ENCODE data around the gene YTHDF1.
A peak's percentile ranks its signal among the peaks of the same experiment; 100 is the strongest.
"Not testable (repeated sequence)": the region's sequence is repeated elsewhere in the genome, so short reads cannot be mapped to it uniquely, and the experiment has no call there.

The YTHDF1 gene

GRCh38 chr20:63226042-63226943, 10.4 kb upstream of the YTHDF1 start:
- DNase-seq = no peak

GRCh38 chr20:63225082-63225454, 9.1 kb upstream of the YTHDF1 start:
- no peak for DNase-seq

- DNase-seq = no peak
Observed at GRCh38 chr20:63224412-63225081, 8.6 kb upstream of the YTHDF1 start.

- DNase-seq = no peak
Observed at GRCh38 chr20:63223826-63224207, 7.9 kb upstream of the YTHDF1 start.

- peak; percentile 30 to 54 for DNase-seq
Observed at GRCh38 chr20:63223121-63223825, 7.3 kb upstream of the YTHDF1 start.

GRCh38 chr20:63222541-63222940, 6.6 kb upstream of the YTHDF1 start:
- DNase-seq = no peak

- not testable (repeated sequence) for DNase-seq
Observed at GRCh38 chr20:63221400-63222053, 5.6 kb upstream of the YTHDF1 start.

- no peak for DNase-seq
Observed at GRCh38 chr20:63220696-63221399, 4.9 kb upstream of the YTHDF1 start.

GRCh38 chr20:63219866-63220521, 4.1 kb upstream of the YTHDF1 start:
- no peak for DNase-seq

- DNase-seq = no peak
Observed at GRCh38 chr20:63219447-63219821, 3.5 kb upstream of the YTHDF1 start.

- DNase-seq = no peak
Observed at GRCh38 chr20:63218701-63219446, 2.9 kb upstream of the YTHDF1 start.

- DNase-seq = no peak
Observed at GRCh38 chr20:63217706-63218105, 1.8 kb upstream of the YTHDF1 start.

GRCh38 chr20:63216849-63217471, 1.0 kb upstream of the YTHDF1 start:
- DNase-seq = no peak

- DNase-seq = peak; percentile 20 to 36
Observed at GRCh38 chr20:63215101-63216040, 560 bp downstream of the YTHDF1 start.

- no peak for DNase-seq
Observed at GRCh38 chr20:63214514-63214913, 1.4 kb downstream of the YTHDF1 start.

- no peak for DNase-seq
Observed at GRCh38 chr20:63212792-63213191, 3.1 kb downstream of the YTHDF1 start.

- no peak for DNase-seq
Observed at GRCh38 chr20:63212393-63212730, 3.6 kb downstream of the YTHDF1 start.

GRCh38 chr20:63210011-63210605, 5.8 kb downstream of the YTHDF1 start:
- no peak for DNase-seq

GRCh38 chr20:63208346-63208909, 7.5 kb downstream of the YTHDF1 start:
- DNase-seq = no peak

Data from inflammatory macrophage (primary cell).